ENCODE data around the gene DCANP1. TPM values are rescaled to one million over a fixed set of nuclear protein-coding genes. Genes with fewer than 3 reads are reported as not detected.

The DCANP1 gene
- total and polyA plus RNA-seq, 9 of the 15 experiments (the other 6 are each of a cell fraction or from before 2014, with no cell fraction given): not detected

DNA sequence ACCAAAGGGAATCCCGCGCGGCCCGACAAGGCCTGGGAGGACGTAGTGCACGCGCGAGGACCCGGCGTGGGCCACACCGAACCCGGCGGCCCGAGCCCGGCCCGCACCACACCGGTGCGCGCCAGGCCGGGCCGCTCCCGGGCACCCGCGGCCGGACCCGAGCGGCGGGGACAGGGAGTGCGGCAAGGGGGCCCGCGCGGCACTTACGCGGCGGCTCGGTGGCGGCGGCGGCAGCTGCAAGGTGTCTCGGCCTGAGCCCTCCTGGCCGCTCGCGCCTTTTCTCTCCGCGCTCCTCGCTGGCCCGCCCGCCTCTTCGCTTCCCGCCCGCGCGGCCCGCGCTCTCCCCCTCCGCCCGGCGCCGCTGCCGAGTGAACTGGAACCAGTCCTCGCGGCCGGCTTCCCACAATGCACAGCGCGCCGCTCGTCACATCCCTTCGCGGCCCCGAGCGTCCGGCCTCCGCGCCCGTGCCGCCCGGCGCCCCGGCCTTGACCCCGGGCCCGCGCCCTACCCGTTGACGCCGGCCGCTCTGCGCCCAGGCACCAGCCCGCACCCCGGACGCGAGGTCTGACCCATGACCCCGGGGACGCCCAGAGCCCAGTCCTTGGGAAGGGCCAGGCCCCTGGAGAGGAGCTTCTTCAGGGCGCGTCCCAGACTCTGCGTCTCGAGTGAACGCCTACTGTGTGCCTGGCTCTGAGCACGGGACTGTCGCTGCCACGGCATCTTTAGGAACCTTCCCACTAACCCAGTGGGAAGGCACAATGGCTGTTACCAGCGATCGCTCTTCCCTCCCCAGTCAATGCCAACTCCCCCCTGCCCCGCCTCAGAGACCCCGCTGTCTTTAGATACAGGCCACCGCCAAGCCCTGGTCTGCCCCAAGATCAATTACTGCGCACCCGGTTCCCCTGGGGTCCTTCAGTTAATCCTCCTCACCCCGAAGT lies 48.0 kb downstream of the DCANP1 start, which contains the start of gene MACROH2A1 (continued):
- TF ChIP-seq AFF4 (CRISPR knock-in tag; IDR thresholded peaks at IDR 0.05) (peak; percentile 79; the same call in 1 of the 2 replicates), GMEB1 (CRISPR knock-in tag; IDR thresholded peaks at IDR 0.05) (peak; percentile 68), ZNF584 (CRISPR knock-in tag; IDR thresholded peaks at IDR 0.05; ENCODE audit: low read depth) (peak; percentile 83), NR3C1 (CRISPR knock-in tag; IDR thresholded peaks at IDR 0.05) (0 out of 2 replicates have a peak, but pooled peaks have one; percentile 67), GTF2F1 (IDR thresholded peaks at IDR 0.05; ENCODE audit: low read depth, low read length) (no peak), ZNF644 (tag; IDR thresholded peaks at IDR 0.05; ENCODE audit: low read depth) (0 out of 2 replicates have a peak, but pooled peaks have one; percentile 48), ZNF175 (CRISPR knock-in tag; IDR thresholded peaks at IDR 0.05; ENCODE audit: low read depth) (peak; percentile 70; the same call in 1 of the 2 replicates), PRMT5 (CRISPR knock-in tag; IDR thresholded peaks at IDR 0.05) (no peak), SMAD4 (CRISPR knock-in tag; conservative IDR thresholded peaks at IDR 0.05) (peak; percentile 92), SIN3B (IDR thresholded peaks at IDR 0.05; ENCODE audit: low read depth) (peak; percentile 63; the same call in 1 of the 2 replicates), ZBTB17 (CRISPR knock-in tag; IDR thresholded peaks at IDR 0.05) (peak; percentile 77), ZFP1 (CRISPR knock-in tag; IDR thresholded peaks at IDR 0.05) (no peak), BHLHE40 (IDR thresholded peaks at IDR 0.05; ENCODE audit: low read length) (peak; percentile 87)
- TF ChIP-seq, protein P1, sequence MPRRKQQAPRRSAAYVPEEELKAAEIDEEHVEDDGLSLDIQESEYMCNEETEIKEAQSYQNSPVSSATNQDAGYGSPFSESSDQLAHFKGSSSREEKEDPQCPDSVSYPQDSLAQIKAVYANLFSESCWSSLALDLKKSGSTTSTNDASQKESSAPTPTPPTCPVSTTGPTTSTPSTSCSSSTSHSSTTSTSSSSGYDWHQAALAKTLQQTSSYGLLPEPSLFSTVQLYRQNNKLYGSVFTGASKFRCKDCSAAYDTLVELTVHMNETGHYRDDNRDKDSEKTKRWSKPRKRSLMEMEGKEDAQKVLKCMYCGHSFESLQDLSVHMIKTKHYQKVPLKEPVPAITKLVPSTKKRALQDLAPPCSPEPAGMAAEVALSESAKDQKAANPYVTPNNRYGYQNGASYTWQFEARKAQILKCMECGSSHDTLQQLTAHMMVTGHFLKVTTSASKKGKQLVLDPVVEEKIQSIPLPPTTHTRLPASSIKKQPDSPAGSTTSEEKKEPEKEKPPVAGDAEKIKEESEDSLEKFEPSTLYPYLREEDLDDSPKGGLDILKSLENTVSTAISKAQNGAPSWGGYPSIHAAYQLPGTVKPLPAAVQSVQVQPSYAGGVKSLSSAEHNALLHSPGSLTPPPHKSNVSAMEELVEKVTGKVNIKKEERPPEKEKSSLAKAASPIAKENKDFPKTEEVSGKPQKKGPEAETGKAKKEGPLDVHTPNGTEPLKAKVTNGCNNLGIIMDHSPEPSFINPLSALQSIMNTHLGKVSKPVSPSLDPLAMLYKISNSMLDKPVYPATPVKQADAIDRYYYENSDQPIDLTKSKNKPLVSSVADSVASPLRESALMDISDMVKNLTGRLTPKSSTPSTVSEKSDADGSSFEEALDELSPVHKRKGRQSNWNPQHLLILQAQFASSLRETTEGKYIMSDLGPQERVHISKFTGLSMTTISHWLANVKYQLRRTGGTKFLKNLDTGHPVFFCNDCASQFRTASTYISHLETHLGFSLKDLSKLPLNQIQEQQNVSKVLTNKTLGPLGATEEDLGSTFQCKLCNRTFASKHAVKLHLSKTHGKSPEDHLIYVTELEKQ (CRISPR knock-in tag; IDR thresholded peaks at IDR 0.05): no peak
- TF ChIP-seq, protein P2, sequence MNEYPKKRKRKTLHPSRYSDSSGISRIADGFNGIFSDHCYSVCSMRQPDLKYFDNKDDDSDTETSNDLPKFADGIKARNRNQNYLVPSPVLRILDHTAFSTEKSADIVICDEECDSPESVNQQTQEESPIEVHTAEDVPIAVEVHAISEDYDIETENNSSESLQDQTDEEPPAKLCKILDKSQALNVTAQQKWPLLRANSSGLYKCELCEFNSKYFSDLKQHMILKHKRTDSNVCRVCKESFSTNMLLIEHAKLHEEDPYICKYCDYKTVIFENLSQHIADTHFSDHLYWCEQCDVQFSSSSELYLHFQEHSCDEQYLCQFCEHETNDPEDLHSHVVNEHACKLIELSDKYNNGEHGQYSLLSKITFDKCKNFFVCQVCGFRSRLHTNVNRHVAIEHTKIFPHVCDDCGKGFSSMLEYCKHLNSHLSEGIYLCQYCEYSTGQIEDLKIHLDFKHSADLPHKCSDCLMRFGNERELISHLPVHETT (CRISPR knock-in tag; conservative IDR thresholded peaks at IDR 0.05 in 1 of 2, IDR thresholded peaks at IDR 0.05 in 1 of 2): peak in 1 of 2 experiments; percentile 97; a peak in 2 of 4 replicates
